Stimulated activated CD8-positive, alpha-beta memory T cell treated with anti-CD3 and anti-CD28 coated beads, Interleukin-12 subunit alpha, Interleukin-12 subunit beta, amount 100 ng/mL, for 24 hours (primary cell): ENCODE data around the gene SMYD2.

ENCODE experiments used
- DNase-seq: peaks from one replicate; pipeline ENCODE4 v3.0.0-alpha.2; 2020; ENCODE audit errors: extremely low read depth

SMYD2 gene

DNA sequence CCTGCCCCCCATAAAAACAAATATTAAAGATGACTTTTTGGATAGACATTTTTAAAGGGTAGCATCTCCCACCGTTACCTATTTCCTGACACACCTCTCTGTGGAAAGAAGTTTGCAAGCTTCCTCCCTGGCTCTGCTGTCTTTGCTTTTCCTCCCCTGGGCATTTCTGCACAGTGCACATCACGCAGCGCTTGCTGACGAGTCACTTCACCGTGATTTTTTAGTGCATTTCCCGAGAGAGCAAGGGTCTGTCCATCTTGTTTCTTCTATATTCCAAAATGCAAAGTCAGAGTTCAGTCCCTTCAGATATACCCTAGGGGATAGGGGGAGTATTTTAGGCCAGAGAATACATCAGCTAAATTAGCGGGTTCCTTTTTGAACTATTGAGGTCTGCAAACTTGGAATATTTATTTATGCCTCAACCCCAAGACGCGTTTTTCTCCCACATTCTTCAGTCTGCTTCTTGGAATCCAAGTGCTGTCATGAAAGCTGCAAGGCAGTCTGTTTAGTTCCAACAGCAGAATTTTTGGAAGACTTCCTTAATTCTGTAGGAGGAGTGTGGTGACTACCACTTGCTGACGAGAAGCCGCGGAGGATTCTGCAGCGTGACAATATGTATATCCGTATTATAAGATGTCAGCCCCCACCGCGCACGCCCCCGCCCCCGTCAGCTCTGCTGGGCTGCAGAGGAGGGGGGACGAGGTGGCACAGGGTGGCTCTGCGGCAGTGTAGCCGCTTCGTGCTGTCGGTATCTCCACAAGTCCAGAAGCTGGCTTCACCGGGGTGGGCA lies 22.4 kb downstream of the SMYD2 start:
- no peak for DNase-seq

DNA sequence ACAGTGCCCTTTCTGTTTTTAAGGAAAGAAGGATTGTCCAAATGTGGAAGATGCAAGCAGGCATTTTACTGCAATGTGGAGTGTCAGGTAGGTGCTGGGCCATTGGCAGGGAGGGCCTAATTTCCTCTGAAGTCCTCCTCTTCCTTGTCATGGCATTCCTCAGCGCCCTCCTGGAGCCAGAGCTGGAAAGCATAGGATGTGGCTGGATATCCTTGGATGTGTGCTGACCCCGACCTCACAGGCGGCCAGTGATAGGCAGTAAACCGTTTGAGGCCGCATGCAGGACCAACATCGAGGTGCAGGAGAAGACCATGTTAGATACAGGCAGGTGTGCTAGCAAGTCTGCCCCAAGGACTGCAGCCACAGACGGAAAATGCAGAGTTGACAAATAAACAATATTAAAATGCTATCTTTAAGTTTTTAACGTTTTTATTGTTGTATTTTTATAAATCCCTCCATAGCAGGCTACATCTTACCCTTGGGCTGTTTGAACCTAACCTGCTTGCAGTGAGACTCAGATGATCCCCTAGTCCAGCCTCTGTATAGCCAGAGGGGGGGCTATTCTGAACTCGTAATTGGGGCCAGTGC lies 24.3 kb downstream of the SMYD2 start:
- no peak for DNase-seq

DNA sequence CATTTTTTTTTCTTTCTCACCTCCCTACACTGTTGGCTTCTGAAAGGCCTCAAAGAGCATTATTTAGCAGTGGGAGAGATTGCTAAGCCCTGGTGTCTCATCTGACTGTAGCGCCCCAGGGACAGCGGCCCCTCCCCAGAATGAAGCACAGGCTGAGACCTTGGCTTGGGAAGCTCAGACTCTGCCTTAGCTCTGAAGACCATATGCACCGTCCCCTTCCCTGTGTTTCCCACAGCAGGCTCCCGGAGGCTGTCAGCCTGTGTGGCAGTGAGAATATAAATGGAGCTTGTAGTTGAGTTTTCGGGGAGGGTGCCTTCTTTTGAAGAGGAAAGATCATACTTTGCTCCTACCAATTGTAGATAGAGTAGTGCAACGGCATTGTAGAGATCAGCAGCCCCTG lies 25.3 kb downstream of the SMYD2 start:
- no peak for DNase-seq

DNA sequence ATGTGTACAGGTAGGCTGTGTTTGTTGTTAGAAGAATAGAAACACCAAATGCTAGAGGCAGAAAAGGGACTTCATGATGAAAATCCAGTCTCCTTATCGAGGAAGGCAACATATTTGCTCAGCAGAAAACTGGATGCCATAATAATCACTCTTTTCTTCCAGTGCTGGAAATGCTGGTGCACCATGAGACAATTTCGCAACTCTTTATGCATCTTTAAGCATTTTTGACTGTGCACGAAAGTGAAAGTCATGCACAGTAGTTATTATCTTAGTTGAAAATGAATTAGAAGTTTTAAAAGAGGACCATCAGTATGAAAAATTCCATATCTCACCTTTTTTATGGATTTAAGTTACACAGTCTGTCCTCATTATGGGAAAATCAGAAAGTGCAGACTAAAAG lies 29.1 kb downstream of the SMYD2 start:
- no peak for DNase-seq

DNA sequence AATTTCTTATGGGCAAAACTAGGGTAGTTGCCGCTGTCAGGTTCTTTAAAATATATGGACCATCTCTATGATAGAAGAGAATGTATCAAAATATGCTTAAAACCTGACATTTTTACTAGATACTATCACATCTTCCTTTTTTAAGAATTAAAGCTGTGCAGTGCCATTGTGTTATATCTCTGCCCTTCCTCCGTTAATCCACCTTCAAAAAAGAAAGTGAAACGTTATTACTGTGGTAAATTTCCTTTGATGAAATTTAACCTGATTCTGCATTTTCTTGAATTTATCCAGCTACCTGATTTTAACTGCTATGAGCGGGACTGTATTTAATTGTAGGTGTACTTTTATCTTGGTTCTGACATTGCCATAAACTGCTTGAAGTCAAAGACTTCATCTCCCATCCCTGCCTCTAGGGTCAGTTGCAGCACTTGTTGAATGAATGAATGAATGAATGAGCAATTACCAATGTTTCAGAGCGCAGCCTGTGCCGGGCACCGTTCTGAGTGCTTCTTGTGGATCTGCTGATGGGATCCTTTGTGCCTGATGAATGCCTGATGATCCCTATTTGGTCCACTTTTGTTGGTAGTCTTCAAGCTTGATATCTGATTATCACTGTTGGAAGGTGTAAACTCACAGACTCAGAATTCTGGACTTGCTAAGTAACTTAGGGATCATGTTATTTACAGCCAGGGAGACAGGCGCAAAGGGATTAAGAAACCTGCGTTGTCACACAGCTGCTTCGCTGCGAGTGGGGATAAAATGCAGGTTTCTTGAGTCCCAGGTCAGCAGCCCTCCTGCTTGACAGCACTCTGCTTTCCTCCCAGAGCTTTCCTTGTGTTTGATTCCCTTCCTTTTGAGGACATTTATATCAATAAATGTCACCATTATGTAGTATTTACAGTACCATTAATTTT lies 30.1 kb downstream of the SMYD2 start:
- DNase-seq, result no peak

DNA sequence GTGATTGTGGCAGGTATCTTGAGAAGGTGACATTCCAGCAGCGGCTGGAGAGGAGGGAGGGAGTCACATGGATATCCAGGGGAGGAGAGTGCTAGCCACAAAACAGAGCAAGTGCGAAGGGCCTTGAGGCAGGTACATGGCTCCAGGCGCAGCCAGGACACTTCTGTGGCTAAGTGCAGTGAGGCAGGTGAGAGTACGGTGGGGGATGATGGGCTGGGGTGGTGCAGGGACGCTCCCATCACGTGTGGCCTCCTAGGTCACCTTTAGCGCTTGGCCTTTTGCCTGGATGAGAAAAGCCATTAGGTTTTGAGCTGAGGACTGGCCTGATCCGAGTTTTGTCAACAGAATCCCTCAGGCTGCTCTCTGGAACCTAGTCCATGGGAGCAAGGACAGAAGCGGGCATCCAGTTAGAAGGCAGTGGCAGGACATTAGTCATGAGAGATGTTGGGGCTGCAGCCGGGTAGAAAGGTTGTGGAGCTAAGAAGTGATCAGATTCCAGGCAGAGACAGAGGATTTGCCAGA lies 31.6 kb downstream of the SMYD2 start:
- no peak for DNase-seq

DNA sequence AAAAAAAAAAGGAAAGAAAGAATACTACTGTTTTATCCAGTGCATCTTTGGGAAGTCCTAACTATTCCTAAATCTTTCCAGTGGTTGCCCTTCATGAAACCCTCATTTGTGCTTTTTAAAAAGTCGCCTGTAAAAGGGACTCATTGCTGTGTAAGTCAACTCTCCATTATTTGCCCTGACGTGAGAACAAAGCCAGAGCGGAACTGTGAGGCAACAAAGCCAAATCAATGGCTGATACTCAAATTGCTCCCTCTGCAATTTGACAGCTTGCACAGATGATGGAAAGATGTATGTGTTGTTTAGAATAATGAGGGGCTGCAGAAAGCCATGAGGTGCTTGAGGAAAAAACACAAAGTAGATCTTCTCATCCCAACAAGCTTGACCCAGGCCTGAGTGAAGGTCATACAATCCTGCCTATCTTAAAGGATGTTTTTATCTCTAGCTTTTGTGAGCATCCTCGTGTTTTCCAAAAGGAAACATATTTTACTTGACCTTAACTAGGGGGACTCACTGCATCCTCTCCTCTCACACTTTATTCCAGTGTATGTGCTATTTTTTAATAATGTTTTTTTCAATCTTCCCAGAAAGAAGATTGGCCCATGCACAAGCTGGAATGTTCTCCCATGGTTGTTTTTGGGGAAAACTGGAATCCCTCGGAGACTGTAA lies 33.4 kb downstream of the SMYD2 start:
- no peak for DNase-seq

DNA sequence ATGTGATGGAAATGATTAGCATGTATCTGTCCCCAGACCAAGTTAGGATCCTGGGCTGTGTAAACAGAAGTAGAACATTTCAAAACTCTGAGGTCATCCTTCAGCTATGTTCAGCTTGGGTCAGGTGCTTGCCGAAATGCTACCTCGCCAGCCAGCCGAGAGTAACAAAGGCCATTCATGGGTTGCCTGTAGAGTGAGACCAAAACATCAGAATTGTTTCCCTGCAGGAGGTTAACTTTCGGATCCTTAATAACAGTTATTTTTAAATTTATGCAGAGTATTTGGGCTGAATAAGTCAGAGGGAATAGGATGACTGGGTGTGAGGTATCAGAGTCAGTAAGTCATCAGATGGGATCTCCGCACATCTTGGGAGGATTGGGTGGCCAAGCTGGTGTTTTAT lies 35.6 kb downstream of the SMYD2 start:
- DNase-seq, result no peak

DNA sequence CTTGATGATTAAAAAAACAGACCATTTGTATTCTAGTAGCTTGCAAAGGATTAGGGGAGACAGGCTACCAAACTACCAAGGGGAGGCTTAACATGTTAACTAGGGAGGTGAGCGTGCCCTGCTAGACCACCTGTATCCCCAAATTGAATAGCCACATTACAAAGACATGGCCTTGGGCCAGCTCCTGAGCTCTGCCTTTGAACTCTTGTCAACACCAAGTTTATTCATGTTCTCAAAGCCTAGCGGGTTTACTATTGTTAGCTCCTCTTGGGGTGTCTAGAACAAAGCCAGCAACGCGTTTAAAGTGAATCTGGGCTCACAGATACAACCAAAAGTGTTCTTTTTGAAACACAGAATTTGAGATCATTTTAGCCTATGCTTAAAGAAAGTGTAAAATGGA lies 36.3 kb downstream of the SMYD2 start:
- DNase-seq, result no peak

DNA sequence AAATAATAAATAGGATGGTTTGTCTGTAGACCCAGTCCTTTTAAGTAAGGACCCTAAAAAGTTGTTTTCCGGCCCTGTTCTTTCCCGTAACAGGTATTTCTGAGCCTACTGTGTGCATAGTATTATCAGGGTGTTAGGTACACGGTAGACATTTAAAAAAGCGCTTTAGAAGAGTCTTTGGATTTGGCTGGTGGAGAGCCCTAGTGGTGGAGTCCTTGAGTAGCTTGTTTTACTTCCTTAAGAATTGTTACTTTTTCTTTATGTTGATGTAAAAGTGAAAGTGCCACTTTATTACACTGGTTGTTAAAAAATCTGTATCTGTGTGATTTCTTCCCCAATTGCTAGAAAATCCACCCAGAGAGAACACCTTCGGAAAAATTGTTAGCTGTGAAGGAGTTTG lies 36.8 kb downstream of the SMYD2 start:
- DNase-seq, result no peak

DNA sequence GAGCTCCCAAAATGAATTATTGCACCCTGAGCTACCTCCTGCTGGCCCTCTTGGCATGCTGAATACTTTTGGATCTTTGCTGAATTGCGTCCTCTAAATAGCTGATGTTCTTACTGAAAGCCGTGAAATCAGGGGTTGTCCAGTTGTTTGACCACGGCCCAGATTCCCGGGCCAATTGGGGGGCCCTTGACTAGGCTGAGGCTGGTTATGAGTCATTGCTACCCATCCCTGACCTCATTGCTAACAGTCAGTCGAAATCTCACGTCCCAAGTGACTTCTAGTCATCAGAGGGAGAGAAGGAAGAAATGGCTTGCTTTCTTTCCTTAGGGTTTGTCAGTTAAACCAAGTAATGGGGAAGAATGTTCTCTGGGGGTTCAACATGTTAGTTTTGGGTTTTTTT lies 37.4 kb downstream of the SMYD2 start:
- DNase-seq, result no peak

DNA sequence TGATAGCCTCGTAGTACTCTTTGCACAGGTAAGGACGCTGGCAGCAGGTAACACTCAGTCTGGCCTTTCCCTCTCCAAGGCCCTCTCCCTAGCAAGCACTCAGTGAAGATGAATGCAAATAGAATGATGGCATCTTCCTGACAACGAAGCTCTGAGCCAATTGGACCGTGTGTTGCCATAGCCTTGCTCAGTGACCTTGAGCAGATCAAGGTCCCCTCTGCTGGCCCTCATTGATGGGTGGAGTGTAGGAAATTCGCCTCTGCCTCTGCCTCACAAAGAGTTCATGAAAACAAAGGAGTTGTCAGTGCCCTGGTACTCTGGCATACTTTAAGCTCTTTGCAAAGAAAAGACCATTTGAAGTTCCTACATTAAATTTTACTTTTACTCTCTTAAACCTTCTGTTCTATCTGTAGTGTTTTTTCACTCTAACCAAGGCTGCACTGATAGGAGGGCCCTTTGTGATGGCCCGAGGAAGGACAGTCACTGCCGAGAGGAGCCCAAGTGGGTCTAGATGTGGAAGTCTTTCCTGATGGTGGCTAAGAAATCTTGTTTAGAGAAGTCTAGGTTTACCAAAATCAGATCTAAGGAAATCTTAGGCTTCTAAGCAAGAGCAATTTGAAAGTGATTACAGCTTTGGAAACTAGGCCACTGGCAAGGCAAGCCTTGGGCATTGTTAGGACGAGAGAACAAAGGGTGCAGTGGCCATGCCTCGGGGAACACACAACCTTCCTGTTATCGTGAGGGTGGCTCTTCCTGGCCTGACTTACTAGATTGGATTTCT lies 38.2 kb downstream of the SMYD2 start:
- no peak for DNase-seq

DNA sequence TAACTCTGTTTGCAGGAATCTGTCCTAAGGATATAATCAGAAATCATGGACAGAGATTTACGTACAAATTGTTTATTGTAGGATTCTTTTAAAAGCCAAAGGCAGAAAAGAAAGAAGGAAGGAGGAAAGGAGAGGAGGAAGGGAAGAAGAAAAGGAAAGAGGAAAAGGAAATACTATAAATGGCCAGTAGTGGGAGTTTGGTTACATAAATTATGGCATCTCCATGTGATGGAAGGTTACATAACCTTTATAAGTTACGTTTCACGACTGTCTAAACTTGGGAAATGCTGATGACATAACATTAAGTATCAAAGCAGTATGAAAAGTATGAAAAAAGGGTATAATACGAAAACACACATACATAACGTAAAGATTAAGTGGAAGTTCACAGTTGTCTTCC lies 39.0 kb downstream of the SMYD2 start:
- no peak for DNase-seq

DNA sequence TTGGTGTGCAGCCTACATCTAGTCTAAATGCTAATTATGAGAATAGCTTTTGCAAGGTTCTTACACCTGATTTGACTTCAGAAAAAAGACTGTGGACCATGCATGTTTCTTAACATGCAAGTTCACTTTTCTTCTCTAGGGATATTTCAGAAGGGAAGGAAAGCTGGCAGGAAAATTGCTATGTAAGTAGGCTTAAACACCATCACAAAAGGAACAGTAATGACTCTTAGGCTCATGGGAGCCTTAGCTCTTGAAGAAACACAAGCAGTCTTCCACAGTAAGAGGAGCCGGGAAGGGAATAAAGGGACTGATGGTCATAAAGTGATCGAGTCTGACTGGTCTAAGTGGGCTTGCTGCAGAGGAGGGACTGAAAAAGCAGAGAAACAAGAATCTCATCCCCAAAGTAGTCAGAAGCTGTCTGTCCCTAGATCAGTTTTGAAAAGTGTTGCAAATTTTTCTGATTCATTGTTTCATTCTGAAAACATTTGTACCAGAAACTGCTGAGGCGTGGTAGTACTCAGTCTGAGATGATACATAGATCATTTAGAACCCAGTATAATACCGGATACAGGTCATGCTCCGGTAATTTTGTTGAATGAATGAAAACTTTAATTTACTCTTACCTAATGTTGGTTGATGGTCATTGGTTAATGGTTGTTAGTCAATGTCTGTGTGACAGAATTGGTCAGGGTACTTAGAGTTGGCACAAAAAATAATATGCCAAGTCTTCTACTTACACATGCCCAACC lies 40.9 kb downstream of the SMYD2 start:
- DNase-seq, result no peak

DNA sequence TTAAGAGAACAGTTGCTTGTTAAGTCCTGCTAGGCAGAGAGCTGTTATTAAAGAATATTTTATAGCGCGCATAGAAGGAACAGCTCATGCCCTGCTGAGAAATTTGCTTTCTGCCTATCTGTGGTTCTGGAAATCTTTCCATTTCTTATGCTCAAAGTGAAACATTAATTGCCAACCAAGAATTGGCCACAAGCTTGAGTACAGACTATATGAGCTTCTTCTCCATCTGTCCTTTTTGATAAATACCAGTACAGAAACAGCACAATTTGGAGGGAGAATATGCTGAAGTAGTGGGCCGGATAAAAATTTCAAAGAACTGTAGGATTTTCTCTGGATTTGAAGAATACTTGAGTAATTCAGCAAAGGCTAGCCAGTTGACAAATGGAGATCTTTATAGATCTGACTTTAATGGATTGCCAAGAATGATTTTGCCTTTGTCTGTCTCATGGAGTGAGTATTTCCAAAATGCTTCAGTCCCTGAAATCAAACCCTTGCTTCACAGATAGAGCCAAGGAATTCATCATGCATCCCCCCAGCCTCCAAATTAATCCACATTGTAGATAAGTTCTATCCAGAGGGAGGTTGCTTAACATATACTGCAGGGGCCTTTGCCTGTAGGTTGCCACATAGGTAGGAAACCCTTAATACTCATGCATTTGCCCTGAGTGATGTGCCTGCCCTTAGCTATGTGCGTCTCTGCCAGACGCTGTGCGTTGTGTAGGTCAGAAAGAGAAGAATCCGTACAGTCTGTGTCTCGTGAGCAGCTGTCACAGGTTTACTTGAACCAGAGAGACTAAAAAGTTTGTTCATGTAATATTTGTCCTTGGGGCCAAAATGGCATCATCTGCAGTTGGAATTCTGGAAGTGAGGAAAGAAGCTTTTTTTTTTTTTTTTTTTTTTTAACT lies 44.2 kb downstream of the SMYD2 start:
- DNase-seq, result no peak

DNA sequence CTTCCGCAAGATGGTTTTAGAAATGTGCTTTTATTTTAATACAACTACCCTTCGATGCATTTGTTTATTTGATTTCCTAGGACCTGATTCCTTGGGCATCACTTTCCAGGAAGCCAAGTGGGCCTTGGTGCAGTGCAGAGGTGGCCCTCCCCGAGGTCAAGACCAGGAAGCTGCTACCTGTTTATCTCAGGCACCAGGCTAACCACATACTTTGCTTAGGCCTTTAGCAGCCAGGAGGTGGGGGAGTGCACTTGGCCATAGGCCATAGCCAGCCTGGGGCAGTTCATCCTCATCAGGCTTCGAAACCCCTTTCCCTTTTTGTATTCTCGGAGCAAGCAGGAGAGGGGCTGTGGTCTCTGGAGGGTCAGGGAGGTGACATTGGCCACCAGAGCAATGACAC lies 45.4 kb downstream of the SMYD2 start:
- DNase-seq, result no peak

DNA sequence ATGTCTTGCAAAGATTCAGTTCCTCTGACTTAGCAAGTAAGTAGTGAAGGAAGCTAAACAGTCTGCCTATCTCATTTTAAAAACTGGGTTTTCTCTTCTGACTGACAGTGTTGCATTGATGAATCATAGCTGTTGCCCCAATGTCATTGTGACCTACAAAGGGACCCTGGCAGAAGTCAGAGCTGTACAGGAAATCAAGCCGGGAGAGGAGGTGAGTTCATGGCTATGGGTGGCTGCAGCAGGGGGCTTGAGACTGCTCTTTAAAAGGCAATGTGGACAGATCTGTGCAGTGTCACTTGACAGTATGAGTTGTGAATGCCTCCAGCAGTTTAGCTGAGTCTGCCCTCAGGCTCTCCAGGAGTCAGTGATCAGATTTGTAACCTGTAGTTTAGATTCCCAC lies 46.6 kb downstream of the SMYD2 start:
- DNase-seq, result no peak

DNA sequence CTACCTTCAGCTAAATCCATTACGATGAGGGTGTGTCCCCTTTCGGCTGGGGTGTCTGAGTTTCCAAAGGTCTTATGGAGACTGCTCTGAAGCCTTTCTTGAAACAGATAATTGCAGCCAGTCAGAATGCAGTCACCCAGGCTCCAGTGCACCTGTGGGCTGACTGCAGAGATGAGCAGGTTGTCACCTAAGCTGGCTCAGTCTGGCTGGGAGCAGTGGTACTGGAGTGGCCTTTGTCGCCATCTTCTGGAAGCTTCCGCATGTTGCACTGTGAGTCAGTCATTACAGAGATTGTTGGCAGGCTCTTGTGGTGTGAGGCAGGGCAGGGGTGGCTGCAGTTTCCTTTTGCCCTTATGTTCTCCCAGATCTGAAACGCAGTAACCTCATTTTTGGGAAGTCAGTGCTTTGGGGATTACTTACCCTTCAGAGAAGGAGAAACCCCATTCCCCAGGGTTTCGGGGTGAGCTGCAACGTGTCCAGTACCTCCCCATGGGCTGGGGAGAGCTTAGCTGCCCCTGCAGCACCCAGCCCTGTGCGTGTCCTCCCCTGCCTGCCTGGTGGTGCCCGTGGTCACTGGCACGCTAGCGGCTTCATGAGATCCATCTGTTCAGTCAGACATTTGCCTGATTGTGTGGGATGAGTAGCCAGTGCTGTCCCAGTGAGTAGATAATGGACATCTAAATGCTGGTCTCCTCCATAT lies 48.0 kb downstream of the SMYD2 start:
- DNase-seq, result peak; percentile 5
